Measurements from ENCODE around the gene ZNF526. TPM values are rescaled to one million over a fixed set of nuclear protein-coding genes. Genes with fewer than 3 reads are reported as not detected.

ZNF526 gene
- total RNA-seq, 1 experiment from 2014 or later, result 10.7 TPM

DNA sequence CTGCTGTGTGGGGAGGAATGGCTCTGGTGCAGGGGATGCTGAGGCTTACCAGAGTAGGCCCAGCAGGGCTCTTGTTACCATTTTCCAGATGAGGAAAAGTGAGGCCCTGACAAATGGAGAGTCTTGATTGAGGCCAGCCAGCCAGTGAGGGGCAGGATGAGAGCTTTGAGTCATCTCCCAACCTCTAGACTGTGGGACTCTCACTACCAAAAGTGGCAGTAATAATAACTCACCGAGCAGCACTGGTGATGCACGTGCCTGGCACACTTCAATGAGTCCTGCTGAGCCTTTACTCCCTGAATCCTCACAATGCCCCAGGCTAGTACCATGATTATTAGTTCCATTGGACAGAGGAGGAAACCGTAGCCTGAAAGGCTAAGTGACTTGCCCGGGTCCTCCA is 56.7 kb downstream of the ZNF526 start:
- H3K36me3 ChIP-seq, result 0 out of 2 replicates have a peak, but pooled peaks cover 5% of the 10 kb centered on the region
- DNase-seq, result no peak
- no peak overlapping the region for H3K27ac ChIP-seq
- no peaks in the 10 kb centered on the region for H3K9me3 ChIP-seq (replicated peaks)
- no peaks in the 10 kb centered on the region for H3K27me3 ChIP-seq
- no peak overlapping the region for H3K4me3 ChIP-seq
- H3K4me1 ChIP-seq, result peaks cover 27% of the 10 kb centered on the region

Other genes with a start within 250 kb of the ZNF526 start
- gene ATP1A3, start 226.1 kb upstream of the ZNF526 start, total RNA-seq (2014; rRNA removed; shearing (Covaris generic)), result 11.2 and 12.1 TPM in 2 replicates
- 10.3 and 10.5 TPM in 2 replicates for gene GRIK5, start 150.1 kb upstream of the ZNF526 start, total RNA-seq (2014; rRNA removed; shearing (Covaris generic))
- gene ZNF574, start 144.1 kb upstream of the ZNF526 start, total RNA-seq (2014; rRNA removed; shearing (Covaris generic)), result 31.1 and 31.5 TPM in 2 replicates
- 0.10 and 0.16 TPM in 2 replicates for gene POU2F2, start 87.9 kb upstream of the ZNF526 start, total RNA-seq (2014; rRNA removed; shearing (Covaris generic))
- gene DEDD2, start 2.6 kb upstream of the ZNF526 start, total RNA-seq (2014; rRNA removed; shearing (Covaris generic)), result 16.2 and 18.0 TPM in 2 replicates
- 34.9 and 37.1 TPM in 2 replicates for gene GSK3A, start 22.3 kb downstream of the ZNF526 start, total RNA-seq (2014; rRNA removed; shearing (Covaris generic))
- gene ERF, start 34.8 kb downstream of the ZNF526 start, total RNA-seq (2014; rRNA removed; shearing (Covaris generic)), result 35.1 and 37.7 TPM in 2 replicates
- gene CIC, start 48.9 kb downstream of the ZNF526 start, total RNA-seq (2014; rRNA removed; shearing (Covaris generic)), result 19.1 and 21.5 TPM in 2 replicates
- 0.73 and 1.9 TPM in 2 replicates for gene PRR19, start 81.8 kb downstream of the ZNF526 start, total RNA-seq (2014; rRNA removed; shearing (Covaris generic))
- 62.5 and 65.6 TPM in 2 replicates for gene PAFAH1B3, start 82.3 kb downstream of the ZNF526 start, total RNA-seq (2014; rRNA removed; shearing (Covaris generic))
- gene TMEM145, start 93.0 kb downstream of the ZNF526 start, total RNA-seq (2014; rRNA removed; shearing (Covaris generic)), result 0.85 TPM in 1 of 2 replicates, not detected in the other
- 18.9 and 19.9 TPM in 2 replicates for gene MEGF8, start 105.3 kb downstream of the ZNF526 start, total RNA-seq (2014; rRNA removed; shearing (Covaris generic))
- gene CNFN, start 170.0 kb downstream of the ZNF526 start, total RNA-seq (2014; rRNA removed; shearing (Covaris generic)), result not detected in 2 replicates
- not detected in 2 replicates for gene LIPE, start 207.1 kb downstream of the ZNF526 start, total RNA-seq (2014; rRNA removed; shearing (Covaris generic))
- gene CXCL17, start 222.6 kb downstream of the ZNF526 start, total RNA-seq (2014; rRNA removed; shearing (Covaris generic)), result not detected in 2 replicates

Data from SJCRH30 (cell line).